PC-9 (cell line): Measurements from ENCODE around the gene CIAO2A. TPM values are rescaled to one million over a fixed set of nuclear protein-coding genes. Genes with fewer than 3 reads are reported as not detected.

Experiments
- BruUV-seq: library from RNA; stranded (reverse); fragments of 400-500 nt; replicated peaks from 2 replicates; lab custom pipeline; 2021; lab: Mats Ljungman, UMichigan
- CTCF ChIA-PET: fragments of 300-600 bp; sonication (Branson Sonifier 250); formaldehyde crosslinking; loops from one replicate; lab custom pipeline; 2022; ENCODE audit warnings: antibody characterized with exemption; lab: Charles Lee
- POLR2A ChIA-PET: fragments of 300-600 bp; sonication (Branson Sonifier 250); formaldehyde crosslinking; loops from one replicate; lab custom pipeline; 2022; ENCODE audit warnings: antibody characterized with exemption; ENCODE audit not compliant: unreplicated experiment; lab: Charles Lee
- DNase-seq, 2 experiments: peaks; one replicate each; pipeline versions ENCODE4 v3.0.0 to v3.0.0-alpha.2; 2015 to 2022; ENCODE audit warnings: mixed read lengths in 1 of 2
- H2AFZ ChIP-seq: fragments of 200-600 bp; sonication (generic); 2 replicates; pipeline ENCODE4 v1.8.1; 2017; ENCODE audit warnings: antibody characterized with exemption
- H3F3A ChIP-seq: fragments of 200-600 bp; sonication (generic); 2 replicates; pipeline ENCODE4 v1.8.1; 2017; ENCODE audit warnings: antibody characterized with exemption, mild to moderate bottlenecking, low read depth; ENCODE audit not compliant: insufficient read depth
- H3K27ac ChIP-seq: fragments of 200-600 bp; sonication (generic); 2 replicates; pipeline ENCODE4 v1.6.1; 2016; ENCODE audit warnings: mixed run types
- H3K27me3 ChIP-seq: fragments of 200-600 bp; sonication (generic); 2 replicates; pipeline ENCODE4 v1.6.1; 2016; ENCODE audit warnings: low read depth, mixed run types; ENCODE audit not compliant: insufficient read depth
- H3K36me3 ChIP-seq: fragments of 200-600 bp; sonication (generic); 2 replicates; pipeline ENCODE4 v1.6.1; 2016; ENCODE audit warnings: low read depth, mixed run types
- H3K4me1 ChIP-seq: fragments of 200-600 bp; sonication (generic); replicated peaks from 2 replicates; pipeline ENCODE4 v1.6.1; 2016; ENCODE audit warnings: mixed run types; ENCODE audit not compliant: insufficient read depth
- H3K4me2 ChIP-seq: fragments of 200-600 bp; sonication (generic); 2 replicates; pipeline ENCODE4 v1.6.1; 2017; ENCODE audit warnings: mixed run types
- H3K4me3 ChIP-seq: fragments of 200-600 bp; sonication (generic); 2 replicates; pipeline ENCODE4 v1.6.1; 2016; ENCODE audit warnings: mixed run types
- H3K79me2 ChIP-seq: fragments of 200-600 bp; sonication (generic); 2 replicates; pipeline ENCODE4 v1.6.1; 2017; ENCODE audit warnings: low read depth, mixed run types
- H3K9me2 ChIP-seq: fragments of 200-600 bp; sonication (generic); 2 replicates; pipeline ENCODE4 v1.8.1; 2017; ENCODE audit warnings: mild to moderate bottlenecking; ENCODE audit not compliant: insufficient read depth
- H3K9me3 ChIP-seq: fragments of 200-600 bp; sonication (generic); 2 replicates; pipeline ENCODE4 v1.8.1; 2016; ENCODE audit warnings: low read depth; ENCODE audit not compliant: insufficient read depth
- H4K20me1 ChIP-seq: fragments of 200-600 bp; sonication (generic); 2 replicates; pipeline ENCODE4 v1.8.1; 2017; ENCODE audit not compliant: insufficient read depth
- CTCF ChIP-seq: fragments of 200-600 bp; sonication (generic); conservative IDR thresholded peaks from 2 replicates; pipeline ENCODE4 v1.6.1; 2017; ENCODE audit warnings: mixed run types, antibody characterized with exemption, mild to moderate bottlenecking, moderate library complexity
- EZH2 ChIP-seq: fragments of 200-600 bp; sonication (generic); IDR thresholded peaks from 2 replicates; pipeline ENCODE4 v1.8.0; 2017; ENCODE audit warnings: antibody characterized with exemption, low read depth
- intact Hi-C: fragments of 100-400 bp; cut with micrococcal nuclease; formaldehyde crosslinking; loops from one replicate; pipeline ENCODE4 v1.10.0; 2022; ENCODE audit not compliant: unreplicated experiment
- total RNA-seq: library from RNA; stranded (reverse); gene quantifications from 2 replicates; pipeline ENCODE4 v1.2.3, GENCODE V29; 2021

Gene CIAO2A
- total RNA-seq, 1 experiment from 2014 or later, result 76.3 TPM

GRCh38 chr15:64030123-64030522 is 63.5 kb downstream of the CIAO2A start:
- intact Hi-C loops, result no loop called here
- no peak overlapping the region for H3K27ac ChIP-seq
- TF ChIP-seq EZH2 (no peak), CTCF (no peak)
- no peaks in the 10 kb centered on the region for H3K36me3 ChIP-seq
- POLR2A ChIA-PET, result no interaction called here
- CTCF ChIA-PET, result interaction anchor here (0.6 to 0.7 kb wide), 2 partner anchors 16 kb away, joined by 3 to 6 read pairs; partner anchors contain the start of gene DAPK2
- H3K79me2 ChIP-seq, result no peaks in the 10 kb centered on the region
- no peaks in the 10 kb centered on the region for H3K27me3 ChIP-seq
- no peak overlapping the region for H3K4me2 ChIP-seq
- H2AFZ ChIP-seq, result no peak overlapping the region
- peaks cover 11% of the 10 kb centered on the region for H3K4me1 ChIP-seq
- H4K20me1 ChIP-seq, result no peaks in the 10 kb centered on the region
- no peak for DNase-seq
- no peaks in the 10 kb centered on the region for H3K9me3 ChIP-seq
- H3K9me2 ChIP-seq, result no peaks in the 10 kb centered on the region
- H3K4me3 ChIP-seq, result no peak overlapping the region
- no peaks in the 10 kb centered on the region for H3F3A ChIP-seq
- no TSS peak for BruUV-seq

- no peak for DNase-seq
- Histone ChIP-seq H3K36me3 (no peaks in the 10 kb centered on the region), H3K27me3 (no peaks in the 10 kb centered on the region), H3K4me2 (no peak overlapping the region), H3K79me2 (no peaks in the 10 kb centered on the region), H3K4me3 (no peak overlapping the region), H4K20me1 (no peaks in the 10 kb centered on the region), H3K9me2 (no peaks in the 10 kb centered on the region), H3K9me3 (no peaks in the 10 kb centered on the region), H3F3A (no peaks in the 10 kb centered on the region), H2AFZ (no peak overlapping the region), H3K4me1 (peaks cover 16% of the 10 kb centered on the region), H3K27ac (no peak overlapping the region)
- ChIA-PET POLR2A (no interaction called here), CTCF (interaction anchor here (0.6 to 1.4 kb wide), 2 partner anchors 16 to 84 kb away, joined by 3 to 4 read pairs; partner anchors contain the start of gene DAPK2)
- intact Hi-C loops, result no loop called here
- TF ChIP-seq EZH2 (no peak), CTCF (no peak)
- BruUV-seq, result no TSS peak
These were observed 64.0 kb downstream of the CIAO2A start for GRCh38 chr15:64029633-64030032.

GRCh38 chr15:64029110-64029509 is 64.5 kb downstream of the CIAO2A start:
- no peaks in the 10 kb centered on the region for H3K79me2 ChIP-seq
- BruUV-seq, result no TSS peak
- H3K4me2 ChIP-seq, result no peak overlapping the region
- no peak overlapping the region for H2AFZ ChIP-seq
- H3K27ac ChIP-seq, result no peak overlapping the region
- CTCF ChIA-PET, result interaction anchor here (1.4 kb wide), 1 partner anchor 83 kb away, joined by 4 read pairs; no protein-coding TSS in a partner anchor
- no peak for DNase-seq
- no peaks in the 10 kb centered on the region for H3F3A ChIP-seq
- H3K4me1 ChIP-seq, result peaks cover 21% of the 10 kb centered on the region
- POLR2A ChIA-PET, result no interaction called here
- no peaks in the 10 kb centered on the region for H4K20me1 ChIP-seq
- TF ChIP-seq CTCF (no peak), EZH2 (no peak)
- no peaks in the 10 kb centered on the region for H3K27me3 ChIP-seq
- no peaks in the 10 kb centered on the region for H3K9me2 ChIP-seq
- H3K36me3 ChIP-seq, result no peaks in the 10 kb centered on the region
- intact Hi-C loops, result no loop called here
- no peak overlapping the region for H3K4me3 ChIP-seq
- no peaks in the 10 kb centered on the region for H3K9me3 ChIP-seq
